Measurements from ENCODE around the gene GFAP.

DNA sequence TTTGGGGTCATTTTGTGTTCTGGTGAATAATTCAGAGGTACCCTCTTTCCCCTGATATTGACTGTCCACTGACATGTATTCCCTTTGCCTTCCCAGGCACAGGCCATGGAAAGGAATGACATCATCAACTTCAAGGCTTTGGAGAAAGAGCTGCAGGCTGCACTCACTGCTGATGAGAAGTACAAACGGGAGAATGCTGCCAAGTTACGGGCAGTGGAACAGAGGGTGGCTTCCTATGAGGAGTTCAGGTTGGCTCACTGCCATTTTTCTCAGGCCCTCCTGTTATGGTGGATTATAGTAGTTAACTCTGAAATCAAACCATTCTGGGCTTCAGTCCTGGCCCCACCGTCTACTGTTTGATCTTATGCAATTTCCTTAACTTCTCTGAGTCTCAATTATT, 14.4 kb downstream of the GFAP start:
- TF ChIP-seq, protein P1, sequence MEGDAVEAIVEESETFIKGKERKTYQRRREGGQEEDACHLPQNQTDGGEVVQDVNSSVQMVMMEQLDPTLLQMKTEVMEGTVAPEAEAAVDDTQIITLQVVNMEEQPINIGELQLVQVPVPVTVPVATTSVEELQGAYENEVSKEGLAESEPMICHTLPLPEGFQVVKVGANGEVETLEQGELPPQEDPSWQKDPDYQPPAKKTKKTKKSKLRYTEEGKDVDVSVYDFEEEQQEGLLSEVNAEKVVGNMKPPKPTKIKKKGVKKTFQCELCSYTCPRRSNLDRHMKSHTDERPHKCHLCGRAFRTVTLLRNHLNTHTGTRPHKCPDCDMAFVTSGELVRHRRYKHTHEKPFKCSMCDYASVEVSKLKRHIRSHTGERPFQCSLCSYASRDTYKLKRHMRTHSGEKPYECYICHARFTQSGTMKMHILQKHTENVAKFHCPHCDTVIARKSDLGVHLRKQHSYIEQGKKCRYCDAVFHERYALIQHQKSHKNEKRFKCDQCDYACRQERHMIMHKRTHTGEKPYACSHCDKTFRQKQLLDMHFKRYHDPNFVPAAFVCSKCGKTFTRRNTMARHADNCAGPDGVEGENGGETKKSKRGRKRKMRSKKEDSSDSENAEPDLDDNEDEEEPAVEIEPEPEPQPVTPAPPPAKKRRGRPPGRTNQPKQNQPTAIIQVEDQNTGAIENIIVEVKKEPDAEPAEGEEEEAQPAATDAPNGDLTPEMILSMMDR (IDR thresholded peaks at IDR 0.05), result no peak
- TF ChIP-seq ZNF232 (CRISPR knock-in tag; IDR thresholded peaks at IDR 0.05), result no peak
